Stomach (tissue), 4 donors: ENCODE data around the gene SHC1.

Experiments used
- CTCF ChIP-seq, 7 experiments: fragments of 450-650 bp in 4 of 7; fragments of 200-600 bp in 3 of 7; sonication (generic) in 3 of 7; IDR thresholded peaks; one replicate each; pipeline ENCODE4 v1.5.1; 2016 to 2019; ENCODE audit warnings: antibody characterized with exemption in 7 of 7, control low read depth in 2 of 7, mild to moderate bottlenecking in 1 of 7
- EP300 ChIP-seq: sonication (generic); formaldehyde crosslinking; IDR thresholded peaks from one replicate; pipeline ENCODE4 v1.6.1; 2017; ENCODE audit warnings: antibody characterized with exemption
- POLR2A ChIP-seq, 4 donors: fragments of 450-650 bp; IDR thresholded peaks; one replicate each; pipeline ENCODE4 v1.6.1; 2016; ENCODE audit warnings: antibody characterized with exemption in 4 of 4, control low read depth in 2 of 4, mild to moderate bottlenecking in 1 of 4, moderate library complexity in 1 of 4

GRCh38 chr1:154955039-154955717 is 15.4 kb downstream of the SHC1 start:
- TF ChIP-seq POLR2A (IDR thresholded peaks at IDR 0.05): no peak
- TF ChIP-seq CTCF (IDR thresholded peaks at IDR 0.05): no peak
- TF ChIP-seq EP300: no peak
